ENCODE measurements around the gene GABRB3.

DNA sequence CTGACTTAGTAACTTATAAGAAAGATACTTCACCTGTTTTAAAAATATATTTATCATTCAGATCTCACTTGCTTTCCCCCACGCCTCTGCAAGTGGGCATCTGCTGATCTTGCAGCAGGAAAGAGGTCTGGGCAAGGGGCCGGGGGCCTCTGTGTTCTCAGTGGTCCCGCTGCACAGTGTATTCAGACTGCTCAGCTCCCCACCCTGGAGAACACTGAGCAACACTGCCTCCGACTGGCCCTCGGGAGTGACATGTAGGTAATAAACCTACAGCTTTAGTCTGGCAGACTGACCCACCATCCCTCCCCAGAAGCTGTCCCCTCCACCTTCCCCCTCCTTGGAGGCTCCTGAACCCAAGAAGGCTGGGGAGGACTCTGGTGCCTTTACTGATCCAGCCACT, 43.8 kb downstream of the GABRB3 start:
- TF ChIP-seq, protein P1, sequence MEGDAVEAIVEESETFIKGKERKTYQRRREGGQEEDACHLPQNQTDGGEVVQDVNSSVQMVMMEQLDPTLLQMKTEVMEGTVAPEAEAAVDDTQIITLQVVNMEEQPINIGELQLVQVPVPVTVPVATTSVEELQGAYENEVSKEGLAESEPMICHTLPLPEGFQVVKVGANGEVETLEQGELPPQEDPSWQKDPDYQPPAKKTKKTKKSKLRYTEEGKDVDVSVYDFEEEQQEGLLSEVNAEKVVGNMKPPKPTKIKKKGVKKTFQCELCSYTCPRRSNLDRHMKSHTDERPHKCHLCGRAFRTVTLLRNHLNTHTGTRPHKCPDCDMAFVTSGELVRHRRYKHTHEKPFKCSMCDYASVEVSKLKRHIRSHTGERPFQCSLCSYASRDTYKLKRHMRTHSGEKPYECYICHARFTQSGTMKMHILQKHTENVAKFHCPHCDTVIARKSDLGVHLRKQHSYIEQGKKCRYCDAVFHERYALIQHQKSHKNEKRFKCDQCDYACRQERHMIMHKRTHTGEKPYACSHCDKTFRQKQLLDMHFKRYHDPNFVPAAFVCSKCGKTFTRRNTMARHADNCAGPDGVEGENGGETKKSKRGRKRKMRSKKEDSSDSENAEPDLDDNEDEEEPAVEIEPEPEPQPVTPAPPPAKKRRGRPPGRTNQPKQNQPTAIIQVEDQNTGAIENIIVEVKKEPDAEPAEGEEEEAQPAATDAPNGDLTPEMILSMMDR (IDR thresholded peaks at IDR 0.05) = peak; percentile 10
- TF ChIP-seq EZH2phosphoT487 (IDR thresholded peaks at IDR 0.05) (no peak), EZH2 (IDR thresholded peaks at IDR 0.05) (no peak)

All from neural progenitor cell (in vitro differentiated cells).